ENCODE data around the gene SMIM45.

SMIM45 gene

GRCh38 chr22:41998361-41999261 is 46.7 kb downstream of the SMIM45 start, which contains the start of gene WBP2NL:
Gene WBP2NL, plus strand, starts transcription at chr22:41998788. Its CDS starts 31 bp downstream, at chr22:41998819.
- H3K36me3 ChIP-seq (ENCODE audit: insufficient read depth, low read length), result peaks cover 6% of the 10 kb centered on the region
- no peaks in the 10 kb centered on the region for H3K9me2 ChIP-seq (ENCODE audit: insufficient read depth, low read length)
- H2AFZ ChIP-seq (ENCODE audit: low read depth, low read length), result no peak within 1 kb of the TSS
- H4K20me1 ChIP-seq (ENCODE audit: insufficient read depth), result no peaks in the 10 kb centered on the region
- H3K9ac ChIP-seq (ENCODE audit: low read length), result no peak within 1 kb of the TSS
- no peak within 1 kb of the TSS for H3K27ac ChIP-seq (ENCODE audit: low read length)
- no peaks in the 10 kb centered on the region for H3K79me2 ChIP-seq (replicated peaks; ENCODE audit: insufficient read depth, low read length)
- H3K27me3 ChIP-seq (ENCODE audit: insufficient read depth, low read depth, low read length), result no peaks in the 10 kb centered on the region
- H3K9me3 ChIP-seq (ENCODE audit: low read length), result no peaks in the 10 kb centered on the region
- no peak within 1 kb of the TSS for H3K4me3 ChIP-seq (ENCODE audit: low read length)
- no peaks in the 10 kb centered on the region for H3F3A ChIP-seq (ENCODE audit: insufficient read depth, low read length, poor library complexity, severe bottlenecking)
- TF ChIP-seq EP300 (conservative IDR thresholded peaks at IDR 0.05; ENCODE audit: poor library complexity, severe bottlenecking), result no peak
- no peak for TF ChIP-seq SMC3 (conservative IDR thresholded peaks at IDR 0.05; ENCODE audit: poor library complexity)
- TF ChIP-seq RAD21 (conservative IDR thresholded peaks at IDR 0.05), result no peak
- TF ChIP-seq EZH2 (IDR thresholded peaks at IDR 0.05; ENCODE audit: borderline replicate concordance, insufficient read depth, low read length, poor library complexity, severe bottlenecking), result no peak
- no peak for TF ChIP-seq POLR2AphosphoS5 (IDR thresholded peaks at IDR 0.05)
- TF ChIP-seq TAF1 (IDR thresholded peaks at IDR 0.05; ENCODE audit: low read depth), result no peak
- TF ChIP-seq, protein P1, sequence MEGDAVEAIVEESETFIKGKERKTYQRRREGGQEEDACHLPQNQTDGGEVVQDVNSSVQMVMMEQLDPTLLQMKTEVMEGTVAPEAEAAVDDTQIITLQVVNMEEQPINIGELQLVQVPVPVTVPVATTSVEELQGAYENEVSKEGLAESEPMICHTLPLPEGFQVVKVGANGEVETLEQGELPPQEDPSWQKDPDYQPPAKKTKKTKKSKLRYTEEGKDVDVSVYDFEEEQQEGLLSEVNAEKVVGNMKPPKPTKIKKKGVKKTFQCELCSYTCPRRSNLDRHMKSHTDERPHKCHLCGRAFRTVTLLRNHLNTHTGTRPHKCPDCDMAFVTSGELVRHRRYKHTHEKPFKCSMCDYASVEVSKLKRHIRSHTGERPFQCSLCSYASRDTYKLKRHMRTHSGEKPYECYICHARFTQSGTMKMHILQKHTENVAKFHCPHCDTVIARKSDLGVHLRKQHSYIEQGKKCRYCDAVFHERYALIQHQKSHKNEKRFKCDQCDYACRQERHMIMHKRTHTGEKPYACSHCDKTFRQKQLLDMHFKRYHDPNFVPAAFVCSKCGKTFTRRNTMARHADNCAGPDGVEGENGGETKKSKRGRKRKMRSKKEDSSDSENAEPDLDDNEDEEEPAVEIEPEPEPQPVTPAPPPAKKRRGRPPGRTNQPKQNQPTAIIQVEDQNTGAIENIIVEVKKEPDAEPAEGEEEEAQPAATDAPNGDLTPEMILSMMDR (IDR thresholded peaks at IDR 0.05; ENCODE audit: poor library complexity, severe bottlenecking), result no peak
- TF ChIP-seq MXI1 (conservative IDR thresholded peaks at IDR 0.05; ENCODE audit: poor library complexity, severe bottlenecking), result no peak
- TF ChIP-seq, protein P2, sequence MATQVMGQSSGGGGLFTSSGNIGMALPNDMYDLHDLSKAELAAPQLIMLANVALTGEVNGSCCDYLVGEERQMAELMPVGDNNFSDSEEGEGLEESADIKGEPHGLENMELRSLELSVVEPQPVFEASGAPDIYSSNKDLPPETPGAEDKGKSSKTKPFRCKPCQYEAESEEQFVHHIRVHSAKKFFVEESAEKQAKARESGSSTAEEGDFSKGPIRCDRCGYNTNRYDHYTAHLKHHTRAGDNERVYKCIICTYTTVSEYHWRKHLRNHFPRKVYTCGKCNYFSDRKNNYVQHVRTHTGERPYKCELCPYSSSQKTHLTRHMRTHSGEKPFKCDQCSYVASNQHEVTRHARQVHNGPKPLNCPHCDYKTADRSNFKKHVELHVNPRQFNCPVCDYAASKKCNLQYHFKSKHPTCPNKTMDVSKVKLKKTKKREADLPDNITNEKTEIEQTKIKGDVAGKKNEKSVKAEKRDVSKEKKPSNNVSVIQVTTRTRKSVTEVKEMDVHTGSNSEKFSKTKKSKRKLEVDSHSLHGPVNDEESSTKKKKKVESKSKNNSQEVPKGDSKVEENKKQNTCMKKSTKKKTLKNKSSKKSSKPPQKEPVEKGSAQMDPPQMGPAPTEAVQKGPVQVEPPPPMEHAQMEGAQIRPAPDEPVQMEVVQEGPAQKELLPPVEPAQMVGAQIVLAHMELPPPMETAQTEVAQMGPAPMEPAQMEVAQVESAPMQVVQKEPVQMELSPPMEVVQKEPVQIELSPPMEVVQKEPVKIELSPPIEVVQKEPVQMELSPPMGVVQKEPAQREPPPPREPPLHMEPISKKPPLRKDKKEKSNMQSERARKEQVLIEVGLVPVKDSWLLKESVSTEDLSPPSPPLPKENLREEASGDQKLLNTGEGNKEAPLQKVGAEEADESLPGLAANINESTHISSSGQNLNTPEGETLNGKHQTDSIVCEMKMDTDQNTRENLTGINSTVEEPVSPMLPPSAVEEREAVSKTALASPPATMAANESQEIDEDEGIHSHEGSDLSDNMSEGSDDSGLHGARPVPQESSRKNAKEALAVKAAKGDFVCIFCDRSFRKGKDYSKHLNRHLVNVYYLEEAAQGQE (IDR thresholded peaks at IDR 0.05; ENCODE audit: borderline replicate concordance), result no peak
- no peak within 1 kb of the TSS for H3K4me2 ChIP-seq (ENCODE audit: low read length)

- peaks cover 2% of the 10 kb centered on the region for H3K36me3 ChIP-seq (ENCODE audit: insufficient read depth, low read length)
- no peak overlapping the region for H3K4me3 ChIP-seq (ENCODE audit: low read length)
- H3K79me2 ChIP-seq (replicated peaks; ENCODE audit: insufficient read depth, low read length), result no peaks in the 10 kb centered on the region
Observed at GRCh38 chr22:42000466-42000865, 48.5 kb downstream of the SMIM45 start.

More at GRCh38 chr22:42000466-42000865, 48.5 kb downstream of the SMIM45 start:
- TF ChIP-seq POLR2AphosphoS5 (IDR thresholded peaks at IDR 0.05), result no peak
- no peak for TF ChIP-seq TAF1 (IDR thresholded peaks at IDR 0.05; ENCODE audit: low read depth)
- TF ChIP-seq, protein P2 (IDR thresholded peaks at IDR 0.05; ENCODE audit: borderline replicate concordance), result no peak
- no peak for TF ChIP-seq EZH2 (IDR thresholded peaks at IDR 0.05; ENCODE audit: borderline replicate concordance, insufficient read depth, low read length, poor library complexity, severe bottlenecking)
- TF ChIP-seq EP300 (conservative IDR thresholded peaks at IDR 0.05; ENCODE audit: poor library complexity, severe bottlenecking), result no peak
- TF ChIP-seq SMC3 (conservative IDR thresholded peaks at IDR 0.05; ENCODE audit: poor library complexity), result no peak
- TF ChIP-seq RAD21 (conservative IDR thresholded peaks at IDR 0.05), result no peak
- TF ChIP-seq MXI1 (conservative IDR thresholded peaks at IDR 0.05; ENCODE audit: poor library complexity, severe bottlenecking), result no peak
- TF ChIP-seq, protein P1 (IDR thresholded peaks at IDR 0.05; ENCODE audit: poor library complexity, severe bottlenecking), result no peak
- Histone ChIP-seq H3K4me2 (ENCODE audit: low read length) (no peak overlapping the region), H2AFZ (ENCODE audit: low read depth, low read length) (no peak overlapping the region), H4K20me1 (ENCODE audit: insufficient read depth) (no peaks in the 10 kb centered on the region), H3K9me3 (ENCODE audit: low read length) (no peaks in the 10 kb centered on the region), H3K9ac (ENCODE audit: low read length) (no peak overlapping the region), H3F3A (ENCODE audit: insufficient read depth, low read length, poor library complexity, severe bottlenecking) (no peaks in the 10 kb centered on the region), H3K9me2 (ENCODE audit: insufficient read depth, low read length) (no peaks in the 10 kb centered on the region), H3K27ac (ENCODE audit: low read length) (no peak overlapping the region), H3K27me3 (ENCODE audit: insufficient read depth, low read depth, low read length) (no peaks in the 10 kb centered on the region)

Data from neural cell (in vitro differentiated cells).